CD4-positive, alpha-beta T cell (primary cell): ENCODE measurements around the gene UNC13C. TPM values are rescaled to one million over a fixed set of nuclear protein-coding genes. Genes with fewer than 3 reads are reported as not detected.

Source experiments
- ATAC-seq: fragments of 200-7000 bp; cut with Tn5 transposase; one replicate; pipeline ENCODE4 v1.10.0; 2022; ENCODE audit warnings: mild to moderate bottlenecking; ENCODE audit not compliant: poor library complexity
- CTCF ChIA-PET: fragments of 350-600 bp; sonication (Branson Sonifier 250); formaldehyde crosslinking; loops from one replicate; lab custom pipeline; 2021; ENCODE audit warnings: antibody characterized with exemption, inconsistent platforms; lab: Charles Lee
- POLR2A ChIA-PET: fragments of 350-600 bp; sonication (Branson Sonifier 250); formaldehyde crosslinking; loops from one replicate; lab custom pipeline; 2021; ENCODE audit warnings: antibody characterized with exemption, inconsistent platforms; lab: Charles Lee
- DNase-seq, 14 experiments: peaks; one replicate each; pipeline ENCODE4 v3.0.0-alpha.2; 2013 to 2020; ENCODE audit warnings: mixed read lengths in 2 of 14
- H3K27ac ChIP-seq, 2 donors: one replicate each; pipeline versions ENCODE4 v1.5.1 to v1.7.0; 2013; ENCODE audit warnings: low read length in 2 of 2, low read depth in 1 of 2, mild to moderate bottlenecking in 1 of 2
- H3K27me3 ChIP-seq, 2 experiments: 1 replicate in 1 of 2; 2 replicates in 1 of 2; pipeline versions ENCODE4 v1.6.1 to v1.7.0; 2013; ENCODE audit warnings: low read length in 2 of 2, control low read depth in 1 of 2, mild to moderate bottlenecking in 1 of 2, moderate library complexity in 1 of 2; ENCODE audit not compliant: insufficient read depth in 2 of 2, control insufficient read depth in 1 of 2
- H3K36me3 ChIP-seq: one replicate; pipeline ENCODE4 v1.6.1; 2013; ENCODE audit warnings: low read length, control low read depth; ENCODE audit not compliant: insufficient read depth
- H3K4me1 ChIP-seq: one replicate; pipeline ENCODE4 v1.6.1; 2013; ENCODE audit warnings: low read length, control low read depth; ENCODE audit not compliant: insufficient read depth
- H3K4me3 ChIP-seq: one replicate; pipeline ENCODE4 v1.5.1; 2013; ENCODE audit warnings: mild to moderate bottlenecking, low read length, moderate library complexity
- H3K9me3 ChIP-seq, 2 experiments: 1 replicate in 1 of 2; 2 replicates in 1 of 2; pipeline versions ENCODE4 v1.6.1 to v1.7.0; 2013; ENCODE audit warnings: low read length in 2 of 2, mild to moderate bottlenecking in 2 of 2, control low read depth in 1 of 2, moderate library complexity in 1 of 2; ENCODE audit not compliant: control insufficient read depth in 1 of 2, insufficient read depth in 1 of 2
- H3K27ac Mint-ChIP-seq: one replicate; pipeline ENCODE4 v1.8.0; 2020; ENCODE audit warnings: mixed read lengths
- H3K27me3 Mint-ChIP-seq: one replicate; pipeline ENCODE4 v1.8.0; 2021; ENCODE audit warnings: mixed read lengths
- H3K36me3 Mint-ChIP-seq: one replicate; pipeline ENCODE4 v1.8.0; 2021; ENCODE audit warnings: low read depth, mixed read lengths
- H3K4me1 Mint-ChIP-seq: one replicate; pipeline ENCODE4 v1.8.0; 2021; ENCODE audit warnings: low read depth, mixed read lengths
- H3K4me3 Mint-ChIP-seq: one replicate; pipeline ENCODE4 v1.8.0; 2020; ENCODE audit warnings: mild to moderate bottlenecking, mixed read lengths
- H3K9me3 Mint-ChIP-seq: one replicate; pipeline ENCODE4 v1.8.0; 2020; ENCODE audit warnings: mixed read lengths
- intact Hi-C, 2 experiments: fragments of 100-400 bp; cut with DNase I in 1 of 2; cut with micrococcal nuclease in 1 of 2; formaldehyde crosslinking; loops; one replicate each; pipeline versions ENCODE4 v1.15.1 to v1.9.0; 2023 to 2025; cut with DNase I, micrococcal nuclease
- total RNA-seq, 174 experiments: library from RNA in 2 of 174; stranded (reverse) in 2 of 174; gene quantifications; one replicate each; pipeline ENCODE4 v1.2.3 and lab custom pipeline; 2021 to 2026
- TF ChIP-seq, protein P1 (sequence below): fragments of 200-600 bp; IDR thresholded peaks from one replicate; pipeline ENCODE4 v1.8.0; 2022; ENCODE audit warnings: antibody characterized with exemption, mild to moderate bottlenecking

The UNC13C gene
- total RNA-seq, 2 experiments from 2014 or later = not detected

GRCh38 chr15:53950572-53950971 lies 27.7 kb upstream of the UNC13C start:
- H3K4me3 Mint-ChIP-seq = no peak overlapping the region
- peaks cover 11% of the 10 kb centered on the region for H3K9me3 Mint-ChIP-seq
- intact Hi-C loops = no loop called here
- no peaks in the 10 kb centered on the region for H3K4me1 Mint-ChIP-seq
- no peaks in the 10 kb centered on the region for H3K36me3 ChIP-seq
- H3K36me3 Mint-ChIP-seq = no peaks in the 10 kb centered on the region
- H3K27me3 Mint-ChIP-seq = no peaks in the 10 kb centered on the region
- no peak for ATAC-seq
- no peaks in the 10 kb centered on the region for H3K4me1 ChIP-seq
- TF ChIP-seq, protein P1, sequence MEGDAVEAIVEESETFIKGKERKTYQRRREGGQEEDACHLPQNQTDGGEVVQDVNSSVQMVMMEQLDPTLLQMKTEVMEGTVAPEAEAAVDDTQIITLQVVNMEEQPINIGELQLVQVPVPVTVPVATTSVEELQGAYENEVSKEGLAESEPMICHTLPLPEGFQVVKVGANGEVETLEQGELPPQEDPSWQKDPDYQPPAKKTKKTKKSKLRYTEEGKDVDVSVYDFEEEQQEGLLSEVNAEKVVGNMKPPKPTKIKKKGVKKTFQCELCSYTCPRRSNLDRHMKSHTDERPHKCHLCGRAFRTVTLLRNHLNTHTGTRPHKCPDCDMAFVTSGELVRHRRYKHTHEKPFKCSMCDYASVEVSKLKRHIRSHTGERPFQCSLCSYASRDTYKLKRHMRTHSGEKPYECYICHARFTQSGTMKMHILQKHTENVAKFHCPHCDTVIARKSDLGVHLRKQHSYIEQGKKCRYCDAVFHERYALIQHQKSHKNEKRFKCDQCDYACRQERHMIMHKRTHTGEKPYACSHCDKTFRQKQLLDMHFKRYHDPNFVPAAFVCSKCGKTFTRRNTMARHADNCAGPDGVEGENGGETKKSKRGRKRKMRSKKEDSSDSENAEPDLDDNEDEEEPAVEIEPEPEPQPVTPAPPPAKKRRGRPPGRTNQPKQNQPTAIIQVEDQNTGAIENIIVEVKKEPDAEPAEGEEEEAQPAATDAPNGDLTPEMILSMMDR = no peak
- no peak overlapping the region for H3K27ac ChIP-seq
- H3K27ac Mint-ChIP-seq = no peak overlapping the region
- peaks cover 0 to 3% of the 10 kb centered on the region in 2 experiments for H3K27me3 ChIP-seq
- H3K4me3 ChIP-seq = no peak overlapping the region
- ChIA-PET POLR2A (no interaction called here), CTCF (no interaction called here)
- peaks cover 0 to 4% of the 10 kb centered on the region in 2 experiments for H3K9me3 ChIP-seq
- DNase-seq = no peak

DNA sequence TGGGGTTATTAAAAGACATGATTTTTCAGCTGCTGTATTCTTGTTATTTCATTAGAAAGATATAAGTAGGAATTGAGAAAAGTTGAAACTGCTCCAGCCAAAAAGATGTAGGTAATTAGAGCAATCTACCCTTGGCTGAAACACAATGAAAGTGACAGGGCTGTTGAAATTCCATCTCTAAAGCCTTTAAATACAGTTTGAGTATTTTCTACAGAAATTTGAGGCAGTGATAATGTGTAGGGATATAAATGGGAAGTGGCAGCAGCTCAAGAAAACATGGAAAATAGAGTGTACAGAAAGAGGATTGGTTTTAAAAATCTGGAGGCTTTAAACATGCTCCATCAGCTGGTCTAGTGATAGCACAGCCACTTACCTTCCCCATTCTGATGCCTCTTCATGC lies 22.8 kb upstream of the UNC13C start:
- no peaks in the 10 kb centered on the region for H3K27me3 Mint-ChIP-seq
- ATAC-seq = no peak
- ChIA-PET POLR2A (no interaction called here), CTCF (interaction anchor here (0.7 kb wide), 1 partner anchor 111 kb away, joined by 3 read pairs; no protein-coding TSS in a partner anchor)
- Histone ChIP-seq H3K4me1 (no peaks in the 10 kb centered on the region), H3K4me3 (no peak overlapping the region), H3K27me3 (peaks cover 0 to 3% of the 10 kb centered on the region in 2 experiments), H3K27ac (no peak overlapping the region), H3K9me3 (no peaks in the 10 kb centered on the region), H3K36me3 (no peaks in the 10 kb centered on the region)
- intact Hi-C loops = no loop called here
- TF ChIP-seq, protein P1 = no peak
- H3K4me3 Mint-ChIP-seq = no peak overlapping the region
- H3K27ac Mint-ChIP-seq = no peak overlapping the region
- no peaks in the 10 kb centered on the region for H3K4me1 Mint-ChIP-seq
- no peaks in the 10 kb centered on the region for H3K36me3 Mint-ChIP-seq
- H3K9me3 Mint-ChIP-seq = no peaks in the 10 kb centered on the region
- no peak for DNase-seq

- Histone ChIP-seq H3K27me3 (no peaks in the 10 kb centered on the region), H3K4me3 (no peak overlapping the region), H3K4me1 (no peaks in the 10 kb centered on the region), H3K9me3 (no peaks in the 10 kb centered on the region), H3K27ac (no peak overlapping the region), H3K36me3 (no peaks in the 10 kb centered on the region)
- POLR2A ChIA-PET = no interaction called here
- DNase-seq = peak in 3 of 14 experiments; percentile 1 to 8 (median 2)
- Mint-ChIP-seq H3K4me1 (no peaks in the 10 kb centered on the region), H3K27ac (no peak overlapping the region), H3K9me3 (no peaks in the 10 kb centered on the region), H3K36me3 (no peaks in the 10 kb centered on the region), H3K4me3 (no peak overlapping the region), H3K27me3 (no peaks in the 10 kb centered on the region)
- CTCF ChIA-PET = no interaction called here
- intact Hi-C loops = loop anchor here (5.0 to 10.0 kb wide), 2 partner anchors 1329 to 1472 kb away; no protein-coding TSS in a partner anchor
- TF ChIP-seq, protein P1 = no peak
- no peak for ATAC-seq
Measured at GRCh38 chr15:53962646-53963561, 15.3 kb upstream of the UNC13C start.
